NCI-H524 treated with DMSO at 0.1 percent for 48 hours (cell line): ENCODE data around the gene FAM20C.

ENCODE experiments used
- DNase-seq: peaks from one replicate; lab custom pipeline; 2025; lab: John Stamatoyannopoulos, UW

Gene FAM20C

DNA sequence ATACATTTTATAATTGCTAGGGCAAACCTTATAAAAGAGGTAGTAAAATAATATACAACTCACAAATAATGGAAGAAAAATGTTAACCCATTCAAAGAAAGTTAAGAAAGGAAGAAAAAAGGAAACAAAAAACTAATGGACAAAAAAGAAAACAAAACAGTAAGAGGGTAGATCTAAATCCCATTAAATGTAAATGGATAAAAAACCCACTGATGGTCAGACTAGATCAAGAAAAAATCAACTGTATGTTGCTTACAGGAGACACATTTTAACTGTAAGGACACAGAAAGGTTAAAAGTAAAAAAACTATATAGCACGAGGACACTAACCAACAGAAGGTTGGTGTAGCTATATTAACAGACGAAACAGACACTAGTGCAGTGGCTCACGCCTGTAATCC, 115.6 kb downstream of the FAM20C start:
- DNase-seq: no peak

- DNase-seq: no peak
Measured at GRCh38 chr7:309586-310228, 117.3 kb downstream of the FAM20C start.
